Stimulated activated CD8-positive, alpha-beta memory T cell treated with anti-CD3 and anti-CD28 coated beads, Interleukin-12 subunit alpha, Interleukin-12 subunit beta, amount 100 ng/mL, for 1 hour (primary cell): ENCODE data around the gene THSD4.

Source experiments
- DNase-seq: peaks from one replicate; pipeline ENCODE4 v3.0.0-alpha.2; 2020; ENCODE audit warnings: low read depth

THSD4 gene

GRCh38 chr15:71810256-71811035 lies 695.2 kb downstream of the THSD4 start, which contains the start of gene NR2E3:
Gene NR2E3 (plus strand): TSS chr15:71810554. CDS start chr15:71810744, 190 bp downstream.
- no peak for DNase-seq

DNA sequence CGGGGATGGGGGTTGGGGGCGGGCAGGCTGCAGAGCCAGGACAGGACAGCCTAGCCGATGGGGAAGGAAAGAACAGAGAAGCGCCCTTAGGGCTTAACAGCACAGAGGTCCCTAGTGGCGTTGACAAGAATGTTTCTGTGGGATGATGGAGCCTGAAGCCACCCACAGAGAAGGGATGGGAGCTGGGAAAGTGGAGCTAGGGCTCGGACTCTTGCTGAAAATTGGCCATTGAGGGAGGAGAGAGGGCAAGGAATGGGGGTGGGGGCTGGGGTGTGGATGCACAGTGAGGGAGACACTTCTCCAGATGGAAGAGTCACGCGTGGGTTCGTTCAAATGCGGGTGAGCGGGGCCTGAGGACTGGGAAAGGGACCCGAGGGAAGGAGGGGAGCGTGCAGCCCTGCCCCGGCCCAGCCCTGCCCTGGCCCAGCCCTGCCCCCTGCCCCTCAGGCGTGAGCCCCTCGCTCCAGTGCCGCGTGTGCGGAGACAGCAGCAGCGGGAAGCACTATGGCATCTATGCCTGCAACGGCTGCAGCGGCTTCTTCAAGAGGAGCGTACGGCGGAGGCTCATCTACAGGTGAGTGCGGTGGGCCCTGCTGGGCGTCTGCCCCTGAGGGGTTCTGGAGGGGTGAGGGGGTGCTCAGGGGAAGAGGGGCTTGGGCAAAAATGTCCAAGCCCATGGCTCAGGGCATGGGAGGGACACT lies 695.9 kb downstream of the THSD4 start:
- DNase-seq, result no peak

- DNase-seq, result no peak
Measured at GRCh38 chr15:71811752-71812735, 696.8 kb downstream of the THSD4 start.

- no peak for DNase-seq
Measured at GRCh38 chr15:71812966-71813722, 697.9 kb downstream of the THSD4 start.

GRCh38 chr15:71813723-71814470 lies 698.6 kb downstream of the THSD4 start:
- no peak for DNase-seq

- DNase-seq, result no peak
Measured at GRCh38 chr15:71815301-71815700, 700.0 kb downstream of the THSD4 start.

- DNase-seq, result no peak
Measured at GRCh38 chr15:71817351-71817750, 702.1 kb downstream of the THSD4 start.

DNA sequence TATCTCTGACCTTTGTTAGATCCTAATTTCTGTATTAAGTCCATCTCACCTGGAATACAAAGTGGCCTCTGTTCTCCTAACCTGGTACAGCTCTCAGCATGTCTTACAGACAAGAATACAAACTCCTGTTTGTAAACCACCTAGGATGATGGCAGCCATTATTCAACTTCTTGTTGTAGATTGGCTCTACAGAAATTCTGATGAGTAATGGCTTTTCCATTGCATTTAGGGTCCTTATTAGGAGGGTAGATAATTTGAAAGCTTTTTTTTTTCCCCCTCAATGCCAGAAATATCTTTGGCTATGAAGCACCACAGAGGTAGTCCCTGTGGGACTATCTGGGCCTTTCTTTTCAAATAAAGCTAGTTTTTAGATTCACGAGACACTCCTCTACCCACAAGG lies 704.9 kb downstream of the THSD4 start:
- DNase-seq, result no peak

GRCh38 chr15:71821547-71822129 lies 706.4 kb downstream of the THSD4 start:
- no peak for DNase-seq

DNA sequence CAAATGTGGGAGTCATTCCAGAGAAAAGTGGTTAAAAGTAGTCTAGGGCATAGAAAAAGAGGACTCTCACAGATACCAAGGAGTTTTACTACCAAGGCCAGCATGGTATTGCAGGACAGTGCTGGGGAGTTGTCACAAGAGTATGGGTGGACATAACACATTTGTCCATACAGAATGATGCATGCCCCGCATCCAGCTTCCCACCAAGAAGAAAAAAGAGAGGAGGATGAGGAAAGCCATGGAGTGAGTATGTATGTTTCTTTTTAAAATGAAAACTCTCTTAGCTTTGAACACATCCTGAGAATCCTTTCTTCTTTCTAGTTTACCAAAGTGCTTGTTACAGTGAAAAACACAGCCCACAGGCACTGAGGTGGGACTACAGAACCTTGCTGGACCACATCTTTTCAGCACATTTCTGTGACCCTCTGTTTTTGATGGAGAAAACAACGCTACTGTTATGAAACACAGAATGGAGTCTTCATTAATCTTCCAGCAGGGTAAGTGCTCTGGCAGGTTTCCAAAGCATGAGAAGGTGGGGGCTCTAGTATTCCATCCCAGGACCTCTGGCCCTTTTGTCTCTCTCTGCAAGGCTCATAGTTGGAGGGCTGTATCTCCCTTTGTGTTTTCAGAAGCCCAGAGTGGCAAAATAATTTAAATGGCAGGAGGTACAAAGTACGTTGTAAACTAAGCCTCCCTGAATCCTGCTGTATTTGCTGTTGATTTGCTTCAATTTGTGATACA lies 707.8 kb downstream of the THSD4 start:
- DNase-seq, result no peak

- no peak for DNase-seq
Measured at GRCh38 chr15:71823801-71824200, 708.5 kb downstream of the THSD4 start.

- DNase-seq, result no peak
Measured at GRCh38 chr15:71825021-71825730, 709.9 kb downstream of the THSD4 start.

DNA sequence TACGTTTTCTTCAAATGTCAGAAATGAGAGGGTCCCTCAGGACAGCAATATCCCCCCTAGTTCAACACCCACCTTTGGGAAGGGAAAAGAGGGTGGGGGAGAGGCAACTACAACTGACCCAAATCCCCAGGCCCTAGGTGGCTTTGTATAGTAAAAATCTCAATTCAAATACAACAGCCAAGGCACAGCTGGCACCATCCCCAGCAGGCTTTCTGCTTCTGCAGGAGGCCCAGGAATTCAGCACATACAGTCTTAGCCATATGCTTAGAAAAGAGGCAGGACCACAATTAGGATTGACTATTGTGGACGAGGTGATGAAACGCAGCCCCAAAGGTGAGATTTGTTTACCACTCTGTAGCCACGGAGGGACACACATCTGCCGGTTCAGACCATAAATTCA lies 710.9 kb downstream of the THSD4 start:
- DNase-seq, result no peak

GRCh38 chr15:71830981-71831380 lies 715.7 kb downstream of the THSD4 start:
- no peak for DNase-seq
